ENCODE measurements around the gene PPP1R1B.

PPP1R1B gene

DNA sequence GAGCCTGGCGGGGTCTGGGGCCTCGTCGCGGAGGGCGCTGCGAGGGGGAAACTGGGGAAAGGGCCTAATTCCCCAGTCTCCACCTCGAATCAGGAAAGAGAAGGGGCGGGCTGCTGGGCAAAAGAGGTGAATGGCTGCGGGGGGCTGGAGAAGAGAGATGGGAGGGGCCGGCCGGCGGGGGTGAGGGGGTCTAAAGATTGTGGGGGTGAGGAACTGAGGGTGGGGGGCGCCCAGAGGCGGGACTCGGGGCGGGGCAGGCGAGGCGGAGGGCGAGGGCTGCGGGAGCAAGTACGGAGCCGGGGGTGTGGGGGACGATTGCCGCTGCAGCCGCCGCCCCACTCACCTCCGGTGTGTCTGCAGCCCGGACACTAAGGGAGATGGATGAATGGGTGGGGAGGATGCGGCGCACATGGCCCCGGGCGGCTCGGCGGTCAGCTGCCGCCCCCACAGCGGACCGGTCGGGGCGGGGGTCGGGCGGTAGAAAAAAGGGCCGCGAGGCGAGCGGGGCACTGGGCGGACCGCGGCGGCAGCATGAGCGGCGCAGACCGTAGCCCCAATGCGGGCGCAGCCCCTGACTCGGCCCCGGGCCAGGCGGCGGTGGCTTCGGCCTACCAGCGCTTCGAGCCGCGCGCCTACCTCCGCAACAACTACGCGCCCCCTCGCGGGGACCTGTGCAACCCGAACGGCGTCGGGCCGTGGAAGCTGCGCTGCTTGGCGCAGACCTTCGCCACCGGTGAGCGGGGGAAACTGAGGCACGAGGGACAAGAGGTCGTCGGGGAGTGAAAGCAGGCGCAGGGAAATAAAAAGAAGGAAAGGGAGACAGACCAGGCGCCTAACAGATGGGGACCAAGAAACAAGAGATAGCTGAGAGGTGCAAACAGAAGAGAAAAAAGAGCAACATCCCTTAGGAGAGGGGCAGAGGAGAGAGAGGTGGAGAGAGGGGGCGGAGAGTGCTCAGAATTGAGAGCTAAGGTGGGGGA, 41.5 kb downstream of the PPP1R1B start, which contains the start of gene PNMT:
Gene PNMT, plus strand, starts transcription at position 509 of the 980 bp plus-strand sequence. Its CDS starts 23 bp downstream, at position 532.
- peak; percentile 83 for DNase-seq (ENCODE audit: low spot score)

GRCh38 chr17:39669897-39670735, 43.4 kb downstream of the PPP1R1B start:
- DNase-seq (ENCODE audit: low spot score) = no peak

- DNase-seq (ENCODE audit: low spot score) = no peak
Measured at GRCh38 chr17:39670746-39671145, 44.0 kb downstream of the PPP1R1B start.

- peak; percentile 79 for DNase-seq (ENCODE audit: low spot score)
Measured at GRCh38 chr17:39671651-39672521, 45.1 kb downstream of the PPP1R1B start.

- DNase-seq (ENCODE audit: low spot score) = no peak
Measured at GRCh38 chr17:39672522-39673334, 46.0 kb downstream of the PPP1R1B start.

DNA sequence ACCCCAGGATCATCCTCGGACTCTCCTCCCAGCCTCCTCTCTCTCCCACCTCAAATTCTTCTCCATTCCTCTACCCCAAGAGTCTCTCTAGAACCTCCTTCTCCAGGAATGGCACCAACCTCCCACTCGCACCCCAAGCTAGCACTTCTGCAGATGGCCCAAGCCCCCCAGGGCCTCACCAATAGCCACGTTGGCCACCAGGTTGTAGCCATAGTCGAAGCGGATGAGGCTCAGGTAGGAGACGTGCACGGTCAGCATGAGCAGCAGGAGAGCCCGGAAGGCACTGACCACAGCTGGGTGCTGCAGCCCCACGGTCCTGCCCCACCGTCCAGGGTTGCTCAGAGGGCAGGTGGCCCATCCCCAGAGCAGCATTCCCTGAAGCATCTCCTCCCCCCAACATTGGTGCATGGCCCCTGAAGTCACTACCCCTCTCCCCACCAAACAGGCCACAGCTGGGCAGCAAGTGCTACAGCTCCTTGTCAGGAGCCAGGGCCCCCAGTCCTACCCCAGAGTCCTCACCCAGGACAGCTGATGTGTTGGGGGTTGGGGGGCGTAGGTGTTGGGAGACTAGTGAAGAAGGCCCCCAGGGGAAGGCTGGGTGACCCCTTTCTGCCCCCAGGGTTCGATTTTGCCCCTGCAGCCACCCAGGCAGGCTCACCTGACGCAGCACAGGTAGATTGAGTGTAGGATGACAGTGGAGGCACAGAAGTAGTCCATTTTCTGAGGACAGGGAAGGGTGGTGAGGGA, 46.8 kb downstream of the PPP1R1B start:
- DNase-seq (ENCODE audit: low spot score) = no peak

DNA sequence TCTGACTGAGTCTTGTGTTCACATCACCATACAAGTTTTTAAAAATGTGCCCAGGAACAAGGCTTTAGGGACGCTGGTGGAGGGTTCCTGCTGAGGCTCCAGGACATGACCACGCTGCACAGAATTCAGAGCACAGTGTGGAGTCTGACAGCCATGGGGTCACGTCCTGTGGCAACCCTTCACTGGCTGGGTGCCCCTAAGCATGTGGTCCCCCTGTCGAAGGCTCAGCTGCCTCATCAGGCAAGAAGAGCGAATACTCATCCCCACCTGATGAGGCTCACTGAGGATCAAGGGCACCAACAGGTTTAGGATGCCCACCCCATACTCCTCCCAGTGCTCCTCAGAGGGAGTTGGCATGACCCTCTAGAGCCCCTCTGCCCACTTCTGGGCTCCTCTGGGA, 47.4 kb downstream of the PPP1R1B start:
- DNase-seq (ENCODE audit: low spot score) = no peak

DNA sequence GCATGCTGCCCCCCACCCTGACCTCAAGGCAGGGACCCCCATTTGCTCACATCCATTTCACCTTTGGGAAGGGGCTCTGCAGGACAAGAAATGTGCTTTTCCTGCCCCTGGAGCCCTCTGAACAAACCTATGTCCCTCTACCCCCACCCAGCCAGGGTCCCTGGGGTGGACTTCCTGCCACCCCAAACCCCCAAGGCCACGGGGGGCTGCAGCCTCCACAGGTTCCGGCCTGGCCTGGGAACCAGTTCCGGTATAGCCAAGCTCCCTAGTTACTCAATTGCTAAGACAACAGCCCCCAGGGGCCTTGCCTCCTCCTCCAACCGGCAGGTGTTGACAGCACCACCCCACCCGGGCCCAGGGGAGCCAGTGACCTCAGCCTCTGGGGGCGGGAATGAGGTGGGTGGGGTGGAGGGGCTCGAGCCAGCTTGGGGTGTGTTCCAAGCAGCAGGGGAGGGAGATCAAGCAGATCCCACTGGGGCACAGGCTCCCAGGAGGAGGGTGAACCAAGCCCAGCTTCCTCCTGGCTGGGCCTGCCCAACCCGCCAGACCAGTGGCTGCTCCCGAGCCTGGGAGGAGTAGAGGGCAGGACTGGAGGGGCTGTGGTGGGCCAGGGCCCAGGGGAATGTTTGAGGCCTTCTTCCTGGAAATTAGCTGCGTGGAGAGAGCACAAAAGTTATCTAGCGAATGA, 48.1 kb downstream of the PPP1R1B start:
- no peak for DNase-seq (ENCODE audit: low spot score)

- DNase-seq (ENCODE audit: low spot score) = no peak
Measured at GRCh38 chr17:39675390-39676082, 48.8 kb downstream of the PPP1R1B start.

GRCh38 chr17:39676198-39676819, 49.6 kb downstream of the PPP1R1B start:
- no peak for DNase-seq (ENCODE audit: low spot score)

DNA sequence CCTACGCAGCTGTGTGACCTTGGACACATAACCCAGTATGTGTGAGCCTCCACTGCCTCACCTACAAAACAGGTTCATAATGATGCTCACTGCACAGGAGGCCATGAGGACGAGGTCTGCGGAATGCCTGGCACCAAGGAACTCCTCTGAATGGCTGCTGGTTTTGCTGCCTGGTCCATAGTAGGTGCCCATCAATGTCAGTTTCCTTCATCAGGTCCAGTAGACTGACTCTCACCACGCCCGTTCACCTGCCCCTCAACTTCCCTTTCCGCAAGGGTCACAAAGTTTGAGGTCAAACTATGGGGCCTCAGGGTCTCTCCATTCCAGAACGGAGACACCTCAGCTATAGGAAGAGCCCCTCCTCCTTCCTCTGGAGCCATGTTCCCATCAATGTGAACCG, 50.3 kb downstream of the PPP1R1B start:
- no peak for DNase-seq (ENCODE audit: low spot score)

- no peak for DNase-seq (ENCODE audit: low spot score)
Measured at GRCh38 chr17:39677542-39678339, 51.0 kb downstream of the PPP1R1B start.

- DNase-seq (ENCODE audit: low spot score) = no peak
Measured at GRCh38 chr17:39678340-39679116, 51.8 kb downstream of the PPP1R1B start.

GRCh38 chr17:39679521-39680192, 52.9 kb downstream of the PPP1R1B start:
- no peak for DNase-seq (ENCODE audit: low spot score)

- DNase-seq (ENCODE audit: low spot score) = no peak
Measured at GRCh38 chr17:39683295-39683939, 56.7 kb downstream of the PPP1R1B start.

All from HuH-7.5 (cell line).